T1000 (cell line): ENCODE data around the gene AHNAK2.
"Not testable (repeated sequence)": the region's sequence is repeated elsewhere in the genome, so short reads cannot be mapped to it uniquely, and the experiment has no call there.

ENCODE experiments used
- DNase-seq: peaks from one replicate; lab custom pipeline; 2025; ENCODE audit warnings: mixed read lengths; lab: John Stamatoyannopoulos, UW

The AHNAK2 gene

GRCh38 chr14:104977681-104978653, at the start of gene AHNAK2:
TSS of gene AHNAK2 (minus strand) at chr14:104978374. CDS start at chr14:104978237, 137 bp downstream.
- DNase-seq: peak; percentile 62

GRCh38 chr14:105027718-105028117, 49.5 kb upstream of the AHNAK2 start:
- DNase-seq: not testable (repeated sequence)

- no peak for DNase-seq
These were observed 48.8 kb upstream of the AHNAK2 start for GRCh38 chr14:105026802-105027563.

- DNase-seq: no peak
These were observed 48.0 kb upstream of the AHNAK2 start for GRCh38 chr14:105026033-105026785.

- no peak for DNase-seq
These were observed 47.3 kb upstream of the AHNAK2 start for GRCh38 chr14:105025429-105025828.

- DNase-seq: no peak
These were observed 45.8 kb upstream of the AHNAK2 start for GRCh38 chr14:105023791-105024480.

GRCh38 chr14:105023144-105023543, 45.0 kb upstream of the AHNAK2 start:
- DNase-seq: no peak

GRCh38 chr14:105022276-105022670, 44.1 kb upstream of the AHNAK2 start:
- DNase-seq: no peak

GRCh38 chr14:105021656-105022275, 43.6 kb upstream of the AHNAK2 start:
- no peak for DNase-seq

GRCh38 chr14:105020815-105021655, 42.9 kb upstream of the AHNAK2 start, which contains the start of gene CDCA4:
TSS of gene CDCA4 (minus strand) at chr14:105021083. CDS start at chr14:105011929, 9,154 bp downstream.
- peak; percentile 93 for DNase-seq

- no peak for DNase-seq
These were observed 42.0 kb upstream of the AHNAK2 start for GRCh38 chr14:105019861-105020814.

GRCh38 chr14:105018414-105018813, 40.2 kb upstream of the AHNAK2 start:
- DNase-seq: no peak

- DNase-seq: no peak
These were observed 37.7 kb upstream of the AHNAK2 start for GRCh38 chr14:105015905-105016304.

GRCh38 chr14:105015242-105015641, 37.1 kb upstream of the AHNAK2 start:
- no peak for DNase-seq

GRCh38 chr14:105014631-105015030, 36.5 kb upstream of the AHNAK2 start:
- no peak for DNase-seq

- DNase-seq: no peak
These were observed 35.9 kb upstream of the AHNAK2 start for GRCh38 chr14:105014032-105014431.

- no peak for DNase-seq
These were observed 35.1 kb upstream of the AHNAK2 start for GRCh38 chr14:105013150-105013785.
